GM23338 (cell line): ENCODE measurements around the gene SENP6. TPM values are rescaled to one million over a fixed set of nuclear protein-coding genes. Genes with fewer than 3 reads are reported as not detected.

Source experiments
- ATAC-seq: fragments of 200-7000 bp; cut with Tn5 transposase; 3 replicates; pipeline ENCODE4 v1.9.1; 2020
- DNase-seq: peaks from one replicate; pipeline ENCODE4 v3.0.0-alpha.2; 2015; ENCODE audit warnings: low spot score
- H2AFZ ChIP-seq: fragments of 200-600 bp; sonication (generic); 2 replicates; pipeline ENCODE4 v1.8.0; 2016; ENCODE audit warnings: antibody characterized with exemption, mild to moderate bottlenecking, moderate library complexity
- H3F3A ChIP-seq: fragments of 200-600 bp; sonication (generic); replicated peaks from 2 replicates; pipeline ENCODE4 v1.8.0; 2017; ENCODE audit warnings: antibody characterized with exemption, mixed run types, low read depth
- H3K27ac ChIP-seq: fragments of 200-600 bp; sonication (generic); 2 replicates; pipeline ENCODE4 v1.6.1; 2016; ENCODE audit warnings: low read depth
- H3K27me3 ChIP-seq: fragments of 200-600 bp; sonication (generic); 2 replicates; pipeline ENCODE4 v1.8.0; 2016; ENCODE audit warnings: mild to moderate bottlenecking, mixed run types, moderate library complexity; ENCODE audit not compliant: insufficient read depth
- H3K36me3 ChIP-seq: fragments of 200-600 bp; sonication (generic); 2 replicates; pipeline ENCODE4 v1.8.0; 2016; ENCODE audit warnings: mild to moderate bottlenecking; ENCODE audit not compliant: insufficient read depth
- H3K4me1 ChIP-seq: fragments of 200-600 bp; sonication (generic); 2 replicates; pipeline ENCODE4 v1.8.0; 2016; ENCODE audit warnings: mild to moderate bottlenecking, moderate library complexity; ENCODE audit not compliant: insufficient read depth
- H3K4me2 ChIP-seq: fragments of 200-600 bp; sonication (generic); 2 replicates; pipeline ENCODE4 v1.7.1; 2017; ENCODE audit warnings: mixed run types
- H3K4me3 ChIP-seq: fragments of 200-600 bp; sonication (generic); 2 replicates; pipeline ENCODE4 v1.6.1; 2016; ENCODE audit warnings: mixed run types
- H3K79me2 ChIP-seq: fragments of 200-600 bp; sonication (generic); replicated peaks from 2 replicates; pipeline ENCODE4 v1.8.0; 2017; ENCODE audit warnings: mild to moderate bottlenecking; ENCODE audit not compliant: insufficient read depth
- H3K9me2 ChIP-seq: fragments of 200-600 bp; sonication (generic); 2 replicates; pipeline ENCODE4 v1.8.0; 2017; ENCODE audit not compliant: insufficient read depth
- H4K20me1 ChIP-seq: fragments of 200-600 bp; sonication (generic); replicated peaks from 2 replicates; pipeline ENCODE4 v1.8.0; 2017; ENCODE audit warnings: mild to moderate bottlenecking; ENCODE audit not compliant: insufficient read depth
- H3K27ac Mint-ChIP-seq: 2 replicates; pipeline ENCODE4 v1.8.0; 2020; ENCODE audit warnings: inconsistent platforms, mild to moderate bottlenecking, moderate library complexity, mixed read lengths
- H3K27me3 Mint-ChIP-seq: 3 replicates; pipeline ENCODE4 v1.8.0; 2022; ENCODE audit warnings: low read depth, mild to moderate bottlenecking, moderate library complexity, mixed read lengths, inconsistent platforms; ENCODE audit not compliant: insufficient read depth, poor library complexity
- H3K36me3 Mint-ChIP-seq: 3 replicates; pipeline ENCODE4 v1.8.0; 2021; ENCODE audit warnings: low read depth, mild to moderate bottlenecking, inconsistent platforms, moderate library complexity, mixed read lengths
- H3K4me1 Mint-ChIP-seq: 3 replicates; pipeline ENCODE4 v1.8.0; 2020; ENCODE audit warnings: mild to moderate bottlenecking, inconsistent platforms, mixed read lengths
- H3K4me3 Mint-ChIP-seq: 3 replicates; pipeline ENCODE4 v1.8.0; 2021; ENCODE audit warnings: moderate library complexity, mild to moderate bottlenecking, inconsistent platforms, mixed read lengths
- H3K9me3 Mint-ChIP-seq: 3 replicates; pipeline ENCODE4 v1.8.0; 2020; ENCODE audit warnings: moderate library complexity, mild to moderate bottlenecking, inconsistent platforms, mixed read lengths
- CREB1 ChIP-seq: fragments of 250-450 bp; sonication (Bioruptor Pico); IDR thresholded peaks from 2 replicates; pipeline ENCODE4 v1.5.0; 2020; ENCODE audit warnings: low read depth, mild to moderate bottlenecking, moderate library complexity
- ETS1 ChIP-seq: IDR thresholded peaks from 2 replicates; pipeline ENCODE4 v1.6.1; 2016; ENCODE audit warnings: antibody characterized with exemption
- EZH2 ChIP-seq: fragments of 200-600 bp; sonication (generic); IDR thresholded peaks from one replicate; pipeline ENCODE4 v1.8.0; 2017; ENCODE audit warnings: antibody characterized with exemption, mild to moderate bottlenecking, low read depth; ENCODE audit not compliant: unreplicated experiment
- ZNF114 ChIP-seq: fragments of 250-450 bp; sonication (Bioruptor Pico); IDR thresholded peaks from 2 replicates; pipeline ENCODE4 v1.5.0; 2020; ENCODE audit warnings: mild to moderate bottlenecking, moderate library complexity
- ZNF331 ChIP-seq: fragments of 250-450 bp; sonication (Bioruptor Pico); IDR thresholded peaks from 2 replicates; pipeline ENCODE4 v1.5.0; 2020; ENCODE audit warnings: low read depth, mild to moderate bottlenecking, moderate library complexity
- ZNF462 ChIP-seq: fragments of 250-450 bp; sonication (Bioruptor Pico); IDR thresholded peaks from 2 replicates; pipeline ENCODE4 v1.5.0; 2020; ENCODE audit warnings: mild to moderate bottlenecking, moderate library complexity
- polyA plus RNA-seq: library from polyadenylated mRNA; unstranded; fragments of >200 nt; fragmentation: Nextera tagmentation; extraction: Ambion mirVana; gene quantifications from 2 replicates; pipeline ENCODE4 v1.2.1, GENCODE V29; 2016
- total RNA-seq: library from RNA; depleted of rRNA; stranded (reverse); fragments of >200 nt; shearing (Covaris generic); gene quantifications from 2 replicates; pipeline ENCODE4 v1.2.3, GENCODE V29; 2014

SENP6 gene
- total and polyA plus RNA-seq, 2 experiments from 2014 or later = 66.6 to 114 TPM

GRCh38 chr6:75572072-75572471, 29.6 kb upstream of the SENP6 start:
- Mint-ChIP-seq H3K9me3 (peaks cover 12% of the 10 kb centered on the region), H3K27me3 (no peaks in the 10 kb centered on the region), H3K4me3 (no peak overlapping the region), H3K27ac (no peak overlapping the region), H3K4me1 (no peaks in the 10 kb centered on the region), H3K36me3 (peaks cover 4% of the 10 kb centered on the region)
- H3F3A ChIP-seq = no peaks in the 10 kb centered on the region
- no peaks in the 10 kb centered on the region for H3K79me2 ChIP-seq
- no peak overlapping the region for H3K4me2 ChIP-seq
- no peaks in the 10 kb centered on the region for H3K36me3 ChIP-seq
- TF ChIP-seq ZNF462 = no peak
- no peak for TF ChIP-seq ZNF114 (CRISPR knock-in tag)
- TF ChIP-seq ETS1 = no peak
- no peak for TF ChIP-seq ZNF331 (CRISPR knock-in tag)
- TF ChIP-seq EZH2 = no peak
- TF ChIP-seq CREB1 = no peak
- H4K20me1 ChIP-seq = no peaks in the 10 kb centered on the region
- peaks cover 3% of the 10 kb centered on the region; the same call in 1 of the 2 replicates for H3K9me2 ChIP-seq
- H3K27ac ChIP-seq = no peak overlapping the region
- no peak for DNase-seq
- no peaks in the 10 kb centered on the region for H3K4me1 ChIP-seq
- no peak overlapping the region for H2AFZ ChIP-seq
- no peaks in the 10 kb centered on the region for H3K27me3 ChIP-seq
- H3K4me3 ChIP-seq = no peak overlapping the region
- no peak for ATAC-seq
